GM19239 (cell line): ENCODE results near the gene FXR1.
"Not testable (repeated sequence)": the region's sequence is repeated elsewhere in the genome, so short reads cannot be mapped to it uniquely, and the experiment has no call there.

Source experiments
- DNase-seq: peaks from one replicate; pipeline ENCODE4 v3.0.0; 2011; ENCODE audit warnings: low spot score; ENCODE audit not compliant: insufficient read length
- FAIRE-seq: peaks from 2 replicates; lab custom pipeline; 2011; peaks lifted over from hg19 to GRCh38; lab: Jason Lieb, UNC

The FXR1 gene

GRCh38 chr3:180996415-180996932 is 84.0 kb downstream of the FXR1 start:
- DNase-seq (no peak), FAIRE-seq (no peak)

GRCh38 chr3:181002331-181002730 is 89.9 kb downstream of the FXR1 start:
- not testable (repeated sequence) for DNase-seq, FAIRE-seq

DNA sequence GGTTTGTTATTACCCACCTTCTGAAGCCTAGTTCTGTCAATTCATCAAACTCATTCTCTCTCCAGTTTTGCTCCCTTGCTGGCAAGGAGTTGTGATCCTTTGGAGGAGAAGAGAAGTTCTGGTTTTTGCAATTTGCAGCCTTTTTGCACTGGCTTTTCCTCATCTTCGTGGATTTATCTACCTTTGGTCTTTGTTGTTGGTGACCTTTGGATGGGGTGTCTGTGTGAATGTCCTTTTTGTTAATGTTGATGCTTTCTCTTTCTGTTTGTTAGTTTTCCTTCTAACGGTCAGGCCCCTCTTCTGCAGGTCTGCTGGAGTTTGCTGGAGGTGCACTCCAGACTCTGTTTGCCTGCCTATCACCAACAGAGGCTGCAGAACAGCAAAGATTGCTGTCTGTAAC is 91.0 kb downstream of the FXR1 start:
- FAIRE-seq, DNase-seq: not testable (repeated sequence)

- DNase-seq (no peak), FAIRE-seq (no peak)
Measured at GRCh38 chr3:181006541-181006940, 94.1 kb downstream of the FXR1 start.

DNA sequence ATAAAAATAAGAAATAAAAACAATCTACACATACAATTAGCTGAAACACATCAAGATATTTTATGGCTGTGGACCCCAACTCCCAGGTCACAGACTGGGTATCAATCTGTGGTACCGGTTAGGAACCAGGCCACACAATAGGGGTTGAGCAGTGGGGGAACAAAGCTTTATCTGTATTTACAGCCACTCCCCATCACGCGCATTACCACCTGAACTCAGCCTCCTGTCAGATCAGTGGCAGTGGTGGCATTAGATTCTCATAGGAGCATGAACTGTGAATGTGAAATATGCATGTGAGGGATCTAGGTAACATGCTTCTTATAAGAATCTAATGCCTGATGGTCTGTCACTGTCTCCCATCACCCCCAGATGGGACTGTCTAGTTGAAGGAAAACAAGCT is 94.8 kb downstream of the FXR1 start:
- DNase-seq, result no peak
- FAIRE-seq, result no peak

GRCh38 chr3:181008796-181009195 is 96.3 kb downstream of the FXR1 start:
- DNase-seq (no peak), FAIRE-seq (no peak)

GRCh38 chr3:181009225-181009624 is 96.8 kb downstream of the FXR1 start:
- FAIRE-seq (no peak), DNase-seq (no peak)

DNA sequence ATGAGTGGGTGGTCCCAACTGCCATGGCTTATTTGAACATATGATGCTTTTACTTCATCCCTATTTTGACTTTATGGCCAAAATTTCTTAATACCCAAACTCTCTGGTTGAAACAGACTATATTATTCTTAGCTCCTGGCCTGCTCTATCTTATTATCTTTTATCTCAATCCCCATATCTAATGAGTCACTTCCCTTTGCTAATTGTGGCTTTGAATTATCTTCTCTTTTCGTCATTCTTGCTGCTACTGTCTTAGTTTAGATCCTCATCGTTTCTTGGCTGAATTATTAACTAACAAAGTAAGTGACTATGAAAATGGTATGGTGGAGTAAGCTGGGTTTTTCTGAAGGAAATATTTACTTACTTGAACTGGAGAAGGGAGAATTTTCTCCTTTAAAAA is 105.2 kb downstream of the FXR1 start:
- no peak for DNase-seq
- FAIRE-seq, result no peak

GRCh38 chr3:181025204-181025603 is 112.7 kb downstream of the FXR1 start:
- DNase-seq, result no peak
- no peak for FAIRE-seq

- DNase-seq (no peak), FAIRE-seq (no peak)
Measured at GRCh38 chr3:181030948-181031347, 118.5 kb downstream of the FXR1 start.
